ENCODE data around the gene GLP1R.

The GLP1R gene

DNA sequence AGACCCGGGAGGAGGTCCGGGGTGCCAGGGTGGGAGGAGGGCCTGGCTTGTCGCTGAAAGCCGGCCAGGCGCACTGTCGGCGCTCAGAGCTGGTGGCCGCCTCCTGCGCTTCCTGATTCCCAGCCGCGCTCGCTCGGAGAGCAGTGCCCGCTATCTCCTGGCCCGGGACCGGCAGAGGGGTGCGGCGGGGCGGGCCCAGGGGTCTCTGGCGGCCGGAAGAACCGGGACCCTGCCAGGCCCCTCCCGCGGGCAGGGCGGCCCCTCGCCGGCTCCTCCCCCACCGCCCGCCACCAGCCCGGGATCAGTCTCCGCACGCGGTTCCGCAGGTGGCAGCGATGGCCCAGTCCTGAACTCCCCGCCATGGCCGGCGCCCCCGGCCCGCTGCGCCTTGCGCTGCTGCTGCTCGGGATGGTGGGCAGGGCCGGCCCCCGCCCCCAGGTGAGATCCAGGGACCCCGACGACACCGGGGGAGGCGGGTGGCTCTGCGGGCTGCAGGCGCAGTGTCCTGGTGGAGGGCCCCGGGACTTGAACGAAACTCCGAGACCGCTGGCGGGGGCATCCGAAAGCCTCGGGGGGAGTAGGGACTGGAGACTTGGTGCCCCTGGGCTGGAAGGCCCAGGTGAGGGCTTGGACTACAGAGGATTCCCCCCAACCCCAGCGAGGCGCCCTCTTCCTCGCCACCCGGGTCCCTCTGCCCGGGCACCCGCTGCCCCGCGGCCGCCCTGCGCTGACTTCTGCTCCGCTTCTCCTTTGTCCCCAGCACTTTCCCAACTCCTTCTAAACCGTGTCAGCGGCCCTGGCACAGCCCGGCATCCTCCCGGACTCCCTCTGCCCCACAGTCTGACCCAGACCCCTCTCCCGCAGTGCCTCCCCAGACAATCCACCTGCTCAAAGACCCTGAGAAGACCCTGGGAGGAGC, at the start of gene GLP1R:
Gene GLP1R, plus strand, starts transcription at position 301 of the 919 bp plus-strand sequence. Its CDS starts 60 bp downstream, at position 361.
- DNase-seq (ENCODE audit: low spot score) = no peak
- in situ Hi-C loops (cut with MboI; ENCODE audit: low sequenced_read_pairs, unreplicated experiment) = no loop called here
- TF ChIP-seq, protein P1, sequence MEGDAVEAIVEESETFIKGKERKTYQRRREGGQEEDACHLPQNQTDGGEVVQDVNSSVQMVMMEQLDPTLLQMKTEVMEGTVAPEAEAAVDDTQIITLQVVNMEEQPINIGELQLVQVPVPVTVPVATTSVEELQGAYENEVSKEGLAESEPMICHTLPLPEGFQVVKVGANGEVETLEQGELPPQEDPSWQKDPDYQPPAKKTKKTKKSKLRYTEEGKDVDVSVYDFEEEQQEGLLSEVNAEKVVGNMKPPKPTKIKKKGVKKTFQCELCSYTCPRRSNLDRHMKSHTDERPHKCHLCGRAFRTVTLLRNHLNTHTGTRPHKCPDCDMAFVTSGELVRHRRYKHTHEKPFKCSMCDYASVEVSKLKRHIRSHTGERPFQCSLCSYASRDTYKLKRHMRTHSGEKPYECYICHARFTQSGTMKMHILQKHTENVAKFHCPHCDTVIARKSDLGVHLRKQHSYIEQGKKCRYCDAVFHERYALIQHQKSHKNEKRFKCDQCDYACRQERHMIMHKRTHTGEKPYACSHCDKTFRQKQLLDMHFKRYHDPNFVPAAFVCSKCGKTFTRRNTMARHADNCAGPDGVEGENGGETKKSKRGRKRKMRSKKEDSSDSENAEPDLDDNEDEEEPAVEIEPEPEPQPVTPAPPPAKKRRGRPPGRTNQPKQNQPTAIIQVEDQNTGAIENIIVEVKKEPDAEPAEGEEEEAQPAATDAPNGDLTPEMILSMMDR (IDR thresholded peaks at IDR 0.05; ENCODE audit: borderline replicate concordance, control extremely low read depth, extremely low read depth, insufficient read depth, missing control alignments) = no peak

DNA sequence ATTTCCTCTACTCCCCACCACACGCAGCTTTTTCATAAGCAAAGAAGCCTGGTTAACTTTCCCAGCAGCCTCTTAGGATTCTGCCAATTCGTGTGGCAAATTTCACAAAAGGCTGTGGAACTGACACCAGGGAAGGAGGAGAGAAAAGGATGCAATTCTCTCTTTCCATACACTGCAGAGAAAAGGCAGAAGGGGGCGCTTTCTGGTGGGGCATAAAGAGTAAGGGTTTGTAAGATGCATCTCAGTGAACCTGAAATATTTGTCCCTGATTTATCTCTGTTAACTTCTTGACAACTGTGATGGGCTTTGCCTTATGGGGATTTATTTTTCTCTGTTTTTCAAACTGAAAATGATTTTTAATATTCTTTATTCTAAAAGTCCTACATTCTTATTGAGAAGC, 45.5 kb upstream of the GLP1R start:
- TF ChIP-seq, protein P1 (IDR thresholded peaks at IDR 0.05; ENCODE audit: borderline replicate concordance, control extremely low read depth, extremely low read depth, insufficient read depth, missing control alignments) = no peak
- in situ Hi-C loops (cut with MboI; ENCODE audit: low sequenced_read_pairs, unreplicated experiment) = no loop called here
- no peak for DNase-seq (ENCODE audit: low spot score)

DNA sequence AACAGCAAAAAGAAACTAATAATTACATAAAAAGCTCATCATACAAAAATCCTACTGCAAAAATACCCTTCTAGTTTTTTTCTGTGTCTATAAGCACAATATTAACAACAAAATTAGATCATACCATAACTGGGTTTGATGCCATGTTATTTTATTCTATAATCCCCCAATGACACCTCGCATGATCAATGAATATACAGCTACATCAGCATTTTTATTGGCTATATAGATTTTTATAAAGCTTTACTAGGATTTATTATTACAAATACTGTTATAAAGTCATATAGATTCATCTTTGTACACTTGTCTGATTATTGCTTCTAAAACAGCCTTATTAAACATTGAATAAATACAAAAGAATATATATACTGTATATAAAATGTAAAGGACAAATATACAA, 45.1 kb upstream of the GLP1R start:
- DNase-seq (ENCODE audit: low spot score) = no peak
- TF ChIP-seq, protein P1 (IDR thresholded peaks at IDR 0.05; ENCODE audit: borderline replicate concordance, control extremely low read depth, extremely low read depth, insufficient read depth, missing control alignments) = no peak
- in situ Hi-C loops (cut with MboI; ENCODE audit: low sequenced_read_pairs, unreplicated experiment) = no loop called here

GRCh38 chr6:39004801-39005200, 43.8 kb upstream of the GLP1R start:
- no peak for DNase-seq (ENCODE audit: low spot score)
- in situ Hi-C loops (cut with MboI; ENCODE audit: low sequenced_read_pairs, unreplicated experiment) = no loop called here
- TF ChIP-seq, protein P1 (IDR thresholded peaks at IDR 0.05; ENCODE audit: borderline replicate concordance, control extremely low read depth, extremely low read depth, insufficient read depth, missing control alignments) = no peak

DNA sequence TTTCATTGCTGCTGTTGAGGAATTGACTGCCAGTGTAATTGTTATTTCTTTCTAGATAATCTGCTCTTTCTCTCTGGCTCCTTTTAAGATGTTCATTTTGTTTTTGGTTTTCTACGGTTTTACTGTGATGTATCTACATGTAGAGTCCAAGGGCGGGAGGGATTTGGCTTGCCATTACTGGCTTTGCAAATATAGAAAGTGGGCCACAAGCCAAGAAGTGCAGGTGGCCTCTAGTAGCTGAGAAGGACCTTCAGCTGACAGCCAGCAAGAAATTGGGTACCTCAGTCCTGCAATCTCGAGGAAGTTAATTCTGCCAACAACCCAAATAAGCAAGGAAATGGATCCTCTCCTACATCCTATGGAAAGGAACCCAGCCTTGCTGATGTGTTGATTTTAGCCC, 42.8 kb upstream of the GLP1R start:
- in situ Hi-C loops (cut with MboI; ENCODE audit: low sequenced_read_pairs, unreplicated experiment) = no loop called here
- TF ChIP-seq, protein P1 (IDR thresholded peaks at IDR 0.05; ENCODE audit: borderline replicate concordance, control extremely low read depth, extremely low read depth, insufficient read depth, missing control alignments) = no peak
- no peak for DNase-seq (ENCODE audit: low spot score)

DNA sequence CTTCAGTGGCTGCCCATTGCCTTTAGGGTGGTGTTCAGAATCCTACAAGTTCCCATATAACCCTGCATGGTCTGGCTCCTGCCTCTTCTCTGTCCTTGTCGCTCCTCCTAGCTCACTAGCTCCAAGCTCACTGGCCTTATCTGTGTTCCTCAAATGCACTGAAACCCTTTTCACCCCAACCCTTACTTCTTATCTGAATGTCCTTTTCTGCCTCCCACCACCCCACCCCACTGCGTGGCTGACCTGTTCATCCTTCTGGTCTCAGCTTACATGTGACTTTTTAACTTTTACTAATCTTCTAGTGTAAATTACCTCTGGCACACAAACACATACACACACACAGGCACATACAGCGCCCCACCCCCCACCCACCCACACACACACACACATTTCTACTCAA, 41.0 kb upstream of the GLP1R start:
- TF ChIP-seq, protein P1 (IDR thresholded peaks at IDR 0.05; ENCODE audit: borderline replicate concordance, control extremely low read depth, extremely low read depth, insufficient read depth, missing control alignments) = no peak
- in situ Hi-C loops (cut with MboI; ENCODE audit: low sequenced_read_pairs, unreplicated experiment) = no loop called here
- DNase-seq (ENCODE audit: low spot score) = no peak
